Activated CD4-positive, alpha-beta T cell treated with anti-CD3 and anti-CD28 coated beads for 36 hours (primary cell): ENCODE results near the gene RNF175. TPM values are rescaled to one million over a fixed set of nuclear protein-coding genes. Genes with fewer than 3 reads are reported as not detected.

Experiments
- ATAC-seq: fragments of 200-7000 bp; cut with Tn5 transposase; one replicate; pipeline ENCODE4 v1.10.0; 2021; ENCODE audit warnings: mild to moderate bottlenecking, moderate library complexity
- CTCF ChIA-PET: fragments of 350-600 bp; sonication (Branson Sonifier 250); formaldehyde crosslinking; loops from one replicate; lab custom pipeline; 2021; ENCODE audit warnings: antibody characterized with exemption; lab: Charles Lee
- POLR2A ChIA-PET: fragments of 350-600 bp; sonication (Branson Sonifier 250); formaldehyde crosslinking; loops from one replicate; lab custom pipeline; 2021; ENCODE audit warnings: antibody characterized with exemption, inconsistent platforms; lab: Charles Lee
- DNase-seq: peaks from one replicate; pipeline ENCODE4 v3.0.0-alpha.2; 2020
- H3K27ac Mint-ChIP-seq: one replicate; pipeline ENCODE4 v1.8.0; 2021; ENCODE audit warnings: mixed read lengths
- H3K27me3 Mint-ChIP-seq: one replicate; pipeline ENCODE4 v1.8.0; 2021; ENCODE audit warnings: mixed read lengths
- H3K36me3 Mint-ChIP-seq: one replicate; pipeline ENCODE4 v1.8.0; 2021; ENCODE audit warnings: low read depth, mixed read lengths
- H3K4me1 Mint-ChIP-seq: one replicate; pipeline ENCODE4 v1.8.0; 2021; ENCODE audit warnings: mixed read lengths
- H3K4me3 Mint-ChIP-seq: one replicate; pipeline ENCODE4 v1.8.0; 2021; ENCODE audit warnings: mild to moderate bottlenecking, moderate library complexity, mixed read lengths
- H3K9me3 Mint-ChIP-seq: one replicate; pipeline ENCODE4 v1.8.0; 2021; ENCODE audit warnings: low read depth, mixed read lengths
- intact Hi-C, 2 experiments: fragments of 100-400 bp; cut with DNase I in 1 of 2; cut with micrococcal nuclease in 1 of 2; formaldehyde crosslinking; loops; one replicate each; pipeline versions ENCODE4 v1.14.2 to v1.15.1; 2022 to 2024; cut with DNase I, micrococcal nuclease
- total RNA-seq, 2 experiments: library from RNA; stranded (reverse); gene quantifications; one replicate each; pipeline ENCODE4 v1.2.3, GENCODE V29; 2021

Gene RNF175
- total RNA-seq = under 1 TPM; 0.26 to 0.57 TPM

DNA sequence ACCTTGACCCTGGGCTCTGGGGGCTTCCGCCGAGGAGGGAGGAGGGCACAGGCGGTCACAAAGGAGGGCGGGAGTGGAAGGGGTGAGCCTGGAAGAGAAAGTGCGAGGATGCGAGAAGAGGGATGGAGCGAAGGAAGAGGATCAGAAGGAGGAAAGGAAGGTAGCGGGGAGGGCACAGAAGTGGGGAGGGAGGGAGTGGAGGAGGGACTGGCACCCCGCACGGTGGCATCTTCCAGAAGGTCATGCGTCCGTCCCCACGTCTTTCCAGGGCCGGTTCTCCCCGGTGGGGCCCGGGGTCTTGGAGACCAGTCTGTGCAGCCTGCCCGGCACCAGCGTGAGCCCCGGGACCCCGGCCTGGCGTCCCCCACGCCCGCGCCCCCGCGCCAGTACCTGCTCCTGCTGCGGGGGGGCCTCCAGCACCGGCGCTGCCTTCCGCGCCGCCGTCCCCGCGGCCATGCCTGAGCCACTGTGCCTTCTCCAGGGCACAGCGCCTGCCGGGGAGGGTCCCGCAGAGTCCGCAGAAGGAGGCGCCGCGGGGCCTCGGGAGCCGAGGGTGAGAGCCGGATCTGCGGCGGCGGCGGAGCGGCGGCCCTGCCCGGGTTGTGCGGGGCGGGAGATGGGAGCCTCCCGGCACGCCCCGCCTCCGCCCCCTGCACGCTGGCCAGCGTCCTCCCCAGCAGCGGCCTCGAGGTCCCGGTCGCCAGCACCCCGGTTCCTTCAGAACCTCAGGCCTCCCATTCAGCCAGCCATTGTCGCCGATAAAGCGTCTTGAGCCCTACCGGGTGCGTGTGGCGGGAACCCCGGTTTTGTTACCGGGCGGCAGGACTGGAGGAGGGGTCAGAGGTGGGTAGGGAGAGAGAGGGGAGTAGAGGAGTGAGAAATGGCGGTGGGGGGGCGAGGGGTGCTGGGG, at the start of gene RNF175:
Gene RNF175 (minus strand): TSS at position 618 of the 910 bp plus-strand sequence. CDS start 162 bp downstream, at position 456.
- H3K36me3 Mint-ChIP-seq = no peaks in the 10 kb centered on the region
- intact Hi-C loops = no loop called here
- CTCF ChIA-PET = interaction anchor here (2.5 kb wide), 1 partner anchor 10 kb away, joined by 7 read pairs; no protein-coding TSS in a partner anchor
- peaks cover 21% of the 10 kb centered on the region for H3K4me1 Mint-ChIP-seq
- H3K27me3 Mint-ChIP-seq = peaks cover 32% of the 10 kb centered on the region
- no peaks in the 10 kb centered on the region for H3K9me3 Mint-ChIP-seq
- DNase-seq = peak; percentile 37
- peak within 1 kb of the TSS; percentile 18 for H3K27ac Mint-ChIP-seq
- ATAC-seq = peak; percentile 54
- POLR2A ChIA-PET = no interaction called here
- peak within 1 kb of the TSS; percentile 40 for H3K4me3 Mint-ChIP-seq

DNA sequence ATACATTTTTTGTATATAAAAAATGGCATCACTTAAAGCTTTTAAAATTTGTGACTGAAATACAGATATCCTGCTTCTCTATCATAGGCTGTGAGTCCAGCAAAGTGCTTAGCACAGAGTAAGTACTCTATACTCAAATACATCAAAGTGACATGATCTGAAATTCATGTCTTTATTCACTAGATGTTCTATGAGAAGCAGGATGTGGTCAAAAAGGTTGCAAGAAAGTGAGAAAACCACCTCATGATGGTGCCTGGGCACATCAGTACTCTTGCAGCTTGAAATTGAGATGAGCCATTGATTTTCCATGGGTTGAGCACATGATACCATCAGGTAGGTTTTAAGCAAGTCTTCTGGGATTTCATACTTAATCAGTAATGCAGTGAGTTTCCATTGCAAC, 49.5 kb upstream of the RNF175 start:
- ATAC-seq (peak; percentile 96), DNase-seq (peak; percentile 55)
- CTCF ChIA-PET = interaction anchor here (0.6 kb wide), 1 partner anchor 587 kb away, joined by 3 read pairs; no protein-coding TSS in a partner anchor
- intact Hi-C loops = loop anchor here (1.0 to 5.0 kb wide), 3 partner anchors 107 to 356 kb away; no protein-coding TSS in a partner anchor
- Mint-ChIP-seq H3K27me3 (peaks cover 4% of the 10 kb centered on the region), H3K4me1 (peaks cover 19% of the 10 kb centered on the region), H3K4me3 (no peak overlapping the region), H3K9me3 (no peaks in the 10 kb centered on the region), H3K27ac (peak overlapping the region; percentile 16), H3K36me3 (no peaks in the 10 kb centered on the region)
- POLR2A ChIA-PET = interaction anchor here (0.6 to 1.1 kb wide), 2 partner anchors 19 to 23 kb away, joined by 3 read pairs; no protein-coding TSS in a partner anchor

DNA sequence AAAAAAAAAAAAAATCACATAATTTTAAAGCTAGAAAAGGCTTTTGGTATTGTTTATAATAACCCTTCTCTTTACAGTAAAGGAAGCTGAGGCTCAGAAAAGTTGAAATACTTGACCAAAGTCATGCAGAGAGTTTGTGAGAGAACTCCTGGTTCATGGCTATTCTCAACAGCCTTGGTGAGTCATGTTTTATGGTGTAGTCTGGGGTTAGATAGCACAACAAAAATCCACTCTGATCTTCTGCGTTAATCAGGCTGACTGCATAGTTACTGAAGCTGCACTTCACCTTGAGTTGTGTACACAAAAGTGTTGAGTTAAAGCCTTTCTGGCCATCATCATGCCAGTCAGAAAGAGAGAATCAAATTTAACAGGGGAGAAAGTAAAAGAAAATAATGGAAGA, 48.4 kb upstream of the RNF175 start:
- no peak for DNase-seq
- Mint-ChIP-seq H3K4me1 (peaks cover 19% of the 10 kb centered on the region), H3K27ac (no peak overlapping the region), H3K27me3 (no peaks in the 10 kb centered on the region), H3K4me3 (no peak overlapping the region), H3K36me3 (no peaks in the 10 kb centered on the region), H3K9me3 (no peaks in the 10 kb centered on the region)
- POLR2A ChIA-PET = no interaction called here
- CTCF ChIA-PET = no interaction called here
- no peak for ATAC-seq
- intact Hi-C loops = loop anchor here in 1 of 2 experiments (5.0 kb wide), 1 partner anchor 134 kb away; no protein-coding TSS in a partner anchor

DNA sequence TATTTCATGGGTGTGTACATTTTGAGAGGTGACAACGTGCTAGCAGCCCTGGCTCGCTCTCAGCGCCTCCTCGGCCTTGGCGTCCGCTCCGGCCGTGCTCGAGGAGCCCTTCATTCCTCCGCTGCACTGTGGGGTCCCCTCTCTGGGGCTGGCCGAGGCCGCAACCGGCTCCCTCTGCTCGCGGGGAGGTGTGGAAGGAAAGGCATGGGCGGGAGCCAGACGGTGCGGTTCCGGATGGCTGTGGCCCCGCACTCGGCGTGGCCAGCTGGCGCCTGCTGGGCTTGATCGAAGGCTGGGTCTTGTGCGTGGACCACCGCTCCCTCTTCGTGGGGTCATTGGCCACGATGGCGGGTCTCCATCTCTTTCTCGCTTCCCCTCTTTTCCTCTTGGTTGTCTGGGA, 46.2 kb upstream of the RNF175 start:
- no peak for DNase-seq
- Mint-ChIP-seq H3K9me3 (no peaks in the 10 kb centered on the region), H3K27ac (no peak overlapping the region), H3K27me3 (no peaks in the 10 kb centered on the region), H3K4me1 (peaks cover 19% of the 10 kb centered on the region), H3K4me3 (no peak overlapping the region), H3K36me3 (no peaks in the 10 kb centered on the region)
- ChIA-PET CTCF (interaction anchor here (0.6 to 1.7 kb wide), 3 partner anchors 13 to 213 kb away, joined by 3 to 5 read pairs (median 3); no protein-coding TSS in a partner anchor), POLR2A (no interaction called here)
- no peak for ATAC-seq
- intact Hi-C loops = loop anchor here in 1 of 2 experiments (5.0 kb wide), 1 partner anchor 136 kb away; no protein-coding TSS in a partner anchor

DNA sequence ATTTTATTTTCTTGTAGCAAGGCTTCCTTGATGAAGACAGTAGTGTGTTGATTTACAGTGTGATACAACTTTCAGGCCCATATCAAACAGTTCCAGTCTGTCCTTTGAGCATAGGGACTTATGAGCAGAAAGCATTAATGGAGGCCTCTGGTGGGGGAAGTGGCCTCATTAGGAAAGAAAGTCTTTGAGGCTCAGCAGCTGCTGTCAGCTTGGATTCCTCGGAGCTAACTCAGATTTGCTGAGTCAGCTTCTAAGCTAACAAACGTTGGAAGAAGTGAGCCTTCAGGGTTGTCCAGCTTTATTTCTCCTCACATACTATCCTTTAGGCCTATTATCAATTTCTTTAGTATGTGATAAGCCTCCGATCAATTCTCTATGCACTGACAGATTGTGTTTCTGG, 44.9 kb upstream of the RNF175 start:
- H3K27me3 Mint-ChIP-seq = peaks cover 2% of the 10 kb centered on the region
- ATAC-seq (no peak), DNase-seq (no peak)
- ChIA-PET CTCF (no interaction called here), POLR2A (no interaction called here)
- no peak overlapping the region for H3K4me3 Mint-ChIP-seq
- H3K36me3 Mint-ChIP-seq = no peaks in the 10 kb centered on the region
- peaks cover 15% of the 10 kb centered on the region for H3K4me1 Mint-ChIP-seq
- H3K27ac Mint-ChIP-seq = no peak overlapping the region
- intact Hi-C loops = loop anchor here in 1 of 2 experiments (5.0 kb wide), 1 partner anchor 138 kb away; no protein-coding TSS in a partner anchor
- no peaks in the 10 kb centered on the region for H3K9me3 Mint-ChIP-seq

DNA sequence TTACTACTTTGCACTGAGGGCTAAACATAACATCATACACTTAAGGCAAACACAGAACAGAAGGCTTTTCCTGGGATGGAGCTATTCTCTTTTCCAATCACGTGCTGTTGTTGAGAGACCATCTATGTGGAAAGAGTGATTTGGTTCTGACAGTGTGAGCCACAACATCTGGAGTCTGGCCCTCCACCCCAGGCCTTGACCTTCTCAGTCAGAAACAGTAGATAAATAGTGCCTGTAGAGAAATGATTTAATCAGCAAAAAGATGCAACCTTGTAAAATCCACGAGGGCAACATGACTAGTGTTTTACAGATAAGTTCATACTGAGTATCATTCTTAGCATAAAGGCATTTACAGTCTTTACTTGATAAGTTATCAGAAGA, 39.9 kb upstream of the RNF175 start:
- intact Hi-C loops = loop anchor here in 1 of 2 experiments (10.0 kb wide), 1 partner anchor 1575 kb away; the partner anchor contains the start of gene MAP9
- H3K9me3 Mint-ChIP-seq = no peaks in the 10 kb centered on the region
- peaks cover 30% of the 10 kb centered on the region for H3K27me3 Mint-ChIP-seq

DNA sequence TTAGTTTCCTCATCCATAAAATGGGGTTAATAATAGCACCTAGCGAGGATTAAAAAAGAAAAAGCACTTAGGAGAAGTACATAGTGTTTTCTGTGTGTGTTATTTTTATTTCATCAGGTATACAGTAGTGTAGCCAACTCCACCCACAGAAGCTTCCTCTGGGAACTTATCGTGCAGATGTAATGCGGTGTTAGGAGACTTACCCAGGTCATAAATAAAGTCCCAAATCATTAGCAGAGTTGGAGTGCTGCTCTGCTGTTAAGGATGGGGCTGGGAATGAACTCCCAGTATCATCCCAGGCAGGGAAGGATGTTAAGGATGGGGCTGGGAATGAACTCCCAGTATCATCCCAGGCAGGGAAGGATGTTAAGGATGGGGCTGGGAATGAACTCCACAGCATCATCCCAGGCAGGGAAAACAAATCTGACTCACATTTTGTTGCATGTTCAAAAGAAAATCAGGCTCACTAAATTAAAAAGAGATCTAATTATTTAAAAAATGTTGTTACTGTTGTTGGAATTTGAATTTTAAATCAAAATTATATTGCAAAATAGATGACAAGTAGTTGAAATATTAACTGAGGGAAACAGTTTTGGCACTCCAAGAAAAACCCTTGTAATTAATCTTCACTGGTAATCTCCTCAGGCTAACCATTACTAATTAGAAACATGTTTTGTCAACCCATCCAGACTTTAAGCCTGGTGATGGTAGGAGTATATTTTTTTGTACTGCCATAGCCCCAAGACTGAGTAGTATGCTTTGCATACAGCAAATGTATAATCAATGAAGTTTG, 39.3 kb upstream of the RNF175 start:
- POLR2A ChIA-PET = no interaction called here
- intact Hi-C loops = loop anchor here in 1 of 2 experiments (10.0 kb wide), 1 partner anchor 1576 kb away; the partner anchor contains the start of gene MAP9
- no peak overlapping the region for H3K4me3 Mint-ChIP-seq
- no peak for DNase-seq
- H3K9me3 Mint-ChIP-seq = no peaks in the 10 kb centered on the region
- no peak for ATAC-seq
- no peak overlapping the region for H3K27ac Mint-ChIP-seq
- H3K36me3 Mint-ChIP-seq = no peaks in the 10 kb centered on the region
- H3K4me1 Mint-ChIP-seq = no peaks in the 10 kb centered on the region
- CTCF ChIA-PET = no interaction called here
- H3K27me3 Mint-ChIP-seq = peaks cover 30% of the 10 kb centered on the region

More for the DNA sequence above, 39.9 kb upstream of the RNF175 start:
- Mint-ChIP-seq H3K27ac (no peak overlapping the region), H3K4me3 (no peak overlapping the region), H3K4me1 (no peaks in the 10 kb centered on the region), H3K36me3 (no peaks in the 10 kb centered on the region)
- CTCF ChIA-PET = interaction anchor here (0.6 kb wide), 1 partner anchor 155 kb away, joined by 3 read pairs; no protein-coding TSS in a partner anchor
- ATAC-seq (no peak), DNase-seq (no peak)
- POLR2A ChIA-PET = no interaction called here

DNA sequence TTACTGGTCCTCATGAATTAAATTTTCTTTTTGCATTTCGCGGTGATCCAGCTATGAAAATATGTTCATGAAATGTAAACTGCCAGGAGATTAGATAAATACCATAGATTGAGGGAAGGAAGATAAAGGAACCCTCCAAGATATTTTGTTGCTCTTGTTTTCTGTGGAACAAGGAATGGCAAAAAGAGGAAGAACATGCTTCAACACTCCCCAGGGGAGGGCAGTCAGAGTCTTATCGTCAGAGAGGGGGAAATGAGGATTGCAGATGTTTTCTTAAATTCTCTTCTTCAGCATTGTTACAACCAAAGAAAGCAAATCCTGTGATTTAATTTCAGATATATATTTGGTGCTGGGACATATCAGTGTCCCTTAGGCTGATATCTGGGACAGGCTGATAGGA, 38.6 kb upstream of the RNF175 start:
- ChIA-PET POLR2A (no interaction called here), CTCF (no interaction called here)
- no peak overlapping the region for H3K4me3 Mint-ChIP-seq
- no peaks in the 10 kb centered on the region for H3K36me3 Mint-ChIP-seq
- ATAC-seq (no peak), DNase-seq (no peak)
- intact Hi-C loops = loop anchor here in 1 of 2 experiments (10.0 kb wide), 1 partner anchor 1576 kb away; the partner anchor contains the start of gene MAP9
- no peak overlapping the region for H3K27ac Mint-ChIP-seq
- no peaks in the 10 kb centered on the region for H3K9me3 Mint-ChIP-seq
- no peaks in the 10 kb centered on the region for H3K4me1 Mint-ChIP-seq
- peaks cover 36% of the 10 kb centered on the region for H3K27me3 Mint-ChIP-seq

DNA sequence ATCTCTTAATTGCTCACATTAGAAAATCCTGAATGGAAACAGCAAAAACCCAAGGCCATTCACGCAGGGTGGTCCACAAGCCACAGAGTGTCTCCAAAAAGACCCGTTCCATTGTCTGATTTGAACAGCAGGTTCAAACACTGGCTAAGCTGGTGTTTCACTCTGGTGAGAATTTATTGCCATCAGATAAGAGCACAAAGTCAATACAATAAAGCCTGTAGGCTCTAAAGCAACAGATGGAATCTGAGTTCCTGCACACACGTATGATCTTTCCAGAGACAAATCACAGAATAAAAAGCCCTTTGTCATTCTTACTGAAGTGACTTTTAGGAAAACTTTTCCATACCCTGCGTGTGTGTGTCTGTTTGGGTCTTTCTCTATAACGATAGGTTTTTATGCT, 34.2 kb upstream of the RNF175 start:
- ATAC-seq = no peak
- H3K9me3 Mint-ChIP-seq = no peaks in the 10 kb centered on the region
- intact Hi-C loops = loop anchor here in 1 of 2 experiments (5.0 to 10.0 kb wide), 3 partner anchors 148 to 1581 kb away; partner anchors contain the start of gene MAP9
- H3K4me1 Mint-ChIP-seq = peaks cover 33% of the 10 kb centered on the region
- no peak overlapping the region for H3K4me3 Mint-ChIP-seq
- no peaks in the 10 kb centered on the region for H3K36me3 Mint-ChIP-seq
- ChIA-PET POLR2A (no interaction called here), CTCF (no interaction called here)
- H3K27me3 Mint-ChIP-seq = peaks cover 73% of the 10 kb centered on the region
- DNase-seq = no peak
- no peak overlapping the region for H3K27ac Mint-ChIP-seq

DNA sequence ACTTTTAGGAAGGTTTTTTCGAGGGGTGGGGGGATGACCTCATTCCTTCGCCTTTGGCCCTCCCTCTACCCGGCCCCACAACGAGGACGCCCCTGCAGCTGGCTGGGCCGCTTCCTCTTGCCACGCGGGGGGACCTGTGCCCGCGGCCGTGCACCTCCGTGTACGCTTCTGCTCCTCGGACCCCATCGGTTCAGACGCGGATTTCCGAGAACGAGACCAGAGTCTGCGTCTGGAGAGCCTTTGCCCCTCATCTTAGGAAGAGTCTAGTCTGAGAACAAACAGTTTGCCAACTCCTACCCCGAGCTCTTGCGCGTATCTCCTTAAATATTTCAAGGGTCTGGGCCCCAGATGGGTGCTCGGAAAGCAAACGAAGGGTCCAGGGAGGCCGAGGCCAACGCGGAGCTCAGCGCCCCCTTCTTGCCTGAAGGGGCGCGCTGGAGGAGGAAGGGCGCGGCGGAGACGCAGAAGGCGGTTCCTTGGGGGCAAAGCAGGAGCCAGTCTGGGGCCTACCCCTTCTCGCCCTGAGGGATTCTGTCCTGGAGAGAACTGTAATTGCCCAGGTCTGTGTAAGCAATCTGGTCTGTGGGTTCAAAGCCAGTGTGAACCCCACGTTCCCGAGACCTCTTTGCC, 32.9 kb upstream of the RNF175 start:
- POLR2A ChIA-PET = interaction anchor here (0.7 kb wide), 1 partner anchor 286 kb away, joined by 3 read pairs; no protein-coding TSS in a partner anchor
- Mint-ChIP-seq H3K27ac (no peak overlapping the region), H3K9me3 (no peaks in the 10 kb centered on the region), H3K36me3 (no peaks in the 10 kb centered on the region), H3K27me3 (peaks cover 77% of the 10 kb centered on the region), H3K4me1 (peaks cover 44% of the 10 kb centered on the region), H3K4me3 (peak overlapping the region; percentile 67)
- CTCF ChIA-PET = interaction anchor here (0.5 to 0.9 kb wide), 6 partner anchors 14 to 480 kb away, joined by 3 to 5 read pairs (median 3); no protein-coding TSS in a partner anchor
- ATAC-seq (peak; percentile 30), DNase-seq (no peak)
- intact Hi-C loops = loop anchor here in 1 of 2 experiments (5.0 to 10.0 kb wide), 3 partner anchors 150 to 1582 kb away; partner anchors contain the start of gene MAP9
